ENCODE measurements around the gene EIF4E2.
"Not testable (repeated sequence)": the region's sequence is repeated elsewhere in the genome, so short reads cannot be mapped to it uniquely, and the experiment has no call there.

Gene EIF4E2

DNA sequence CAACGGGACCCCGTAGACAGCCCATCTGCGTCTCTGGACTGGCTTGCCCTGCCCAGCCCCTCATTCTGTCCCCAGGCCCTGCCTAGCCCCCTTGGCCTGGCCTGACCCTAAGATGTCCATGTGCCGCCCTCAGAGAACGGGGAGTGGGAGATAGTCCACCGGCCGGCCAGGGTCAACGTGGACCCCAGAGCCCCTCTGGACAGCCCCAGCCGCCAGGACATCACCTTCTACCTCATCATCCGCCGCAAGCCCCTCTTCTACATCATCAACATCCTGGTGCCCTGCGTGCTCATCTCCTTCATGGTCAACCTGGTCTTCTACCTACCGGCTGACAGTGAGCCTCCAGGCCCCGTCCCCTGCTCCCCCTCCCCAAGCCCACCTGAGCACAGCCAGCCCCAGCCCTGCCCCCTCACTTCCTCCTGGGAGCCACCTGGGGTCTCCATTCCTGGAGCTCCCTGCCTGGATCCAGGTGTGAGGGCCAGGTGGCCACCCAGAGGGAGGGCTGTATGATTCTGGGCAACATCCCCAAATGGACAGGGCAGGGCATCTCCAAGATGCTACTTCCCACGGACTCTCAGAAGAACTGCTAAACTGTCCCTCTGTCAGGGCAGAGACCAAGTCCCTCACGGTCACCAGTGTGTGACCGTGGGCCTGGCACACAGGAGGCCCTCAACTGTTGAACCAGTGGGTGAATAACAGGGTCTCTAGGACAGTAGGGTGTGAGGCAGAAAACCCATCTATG, 20.5 kb upstream of the EIF4E2 start:
- Histone ChIP-seq H3K36me3 (ENCODE audit: control insufficient read depth, insufficient read depth, low read length) (no peaks in the 10 kb centered on the region), H3K27ac (ENCODE audit: low read depth, low read length, severe bottlenecking) (no peak overlapping the region), H3K9me3 (ENCODE audit: control insufficient read depth, low read length) (no peaks in the 10 kb centered on the region), H3K4me3 (ENCODE audit: extremely low read depth, insufficient read depth, low read length, poor library complexity, severe bottlenecking) (no peak overlapping the region), H3K4me1 (ENCODE audit: control insufficient read depth, insufficient read depth, low read length, poor library complexity, severe bottlenecking) (no peaks in the 10 kb centered on the region)
- WGBS, 2 experiments (ENCODE audit: insufficient coverage in 2 of 2): 91 to 94% methylated on average over 12 to 17 of the region's 17 CpGs

DNA sequence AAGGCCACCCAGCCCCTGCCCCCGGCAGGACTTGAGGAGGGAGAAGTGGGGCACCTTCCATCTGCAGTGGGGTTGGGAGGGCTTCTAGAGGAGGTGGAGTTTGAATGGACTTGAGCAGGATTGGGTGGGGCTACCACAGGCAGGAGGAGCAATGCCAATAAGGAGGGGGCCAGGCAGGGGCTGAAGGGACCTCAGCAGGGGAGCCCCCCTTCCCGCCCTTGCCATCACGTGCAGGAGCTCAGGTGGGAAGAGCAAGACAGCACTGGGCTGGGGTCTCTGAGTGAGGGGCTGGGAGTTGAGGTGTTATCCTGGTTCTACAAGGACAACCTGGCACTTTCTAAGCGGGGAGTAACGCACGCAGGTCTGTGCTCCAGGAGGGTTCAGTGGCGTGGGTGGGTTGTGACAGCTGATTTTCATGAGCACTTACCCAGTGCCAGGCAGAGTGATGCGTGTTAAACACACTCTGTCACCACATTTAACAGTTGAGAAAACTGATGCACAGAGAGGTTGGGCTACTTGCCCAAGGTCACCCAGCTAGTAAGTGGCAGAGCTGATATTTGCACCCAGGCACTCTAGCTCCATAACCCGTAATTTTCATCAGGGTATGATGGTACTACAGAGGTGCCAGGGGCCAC, 19.7 kb upstream of the EIF4E2 start:
- no peaks in the 10 kb centered on the region for H3K9me3 ChIP-seq (ENCODE audit: control insufficient read depth, low read length)
- no peak overlapping the region for H3K4me3 ChIP-seq (ENCODE audit: extremely low read depth, insufficient read depth, low read length, poor library complexity, severe bottlenecking)
- H3K36me3 ChIP-seq (ENCODE audit: control insufficient read depth, insufficient read depth, low read length): no peaks in the 10 kb centered on the region
- no peaks in the 10 kb centered on the region for H3K4me1 ChIP-seq (ENCODE audit: control insufficient read depth, insufficient read depth, low read length, poor library complexity, severe bottlenecking)
- WGBS, 2 experiments (ENCODE audit: insufficient coverage in 2 of 2): 56 to 84% methylated on average over 4 to 8 of the region's 9 CpGs
- no peak overlapping the region for H3K27ac ChIP-seq (ENCODE audit: low read depth, low read length, severe bottlenecking)

DNA sequence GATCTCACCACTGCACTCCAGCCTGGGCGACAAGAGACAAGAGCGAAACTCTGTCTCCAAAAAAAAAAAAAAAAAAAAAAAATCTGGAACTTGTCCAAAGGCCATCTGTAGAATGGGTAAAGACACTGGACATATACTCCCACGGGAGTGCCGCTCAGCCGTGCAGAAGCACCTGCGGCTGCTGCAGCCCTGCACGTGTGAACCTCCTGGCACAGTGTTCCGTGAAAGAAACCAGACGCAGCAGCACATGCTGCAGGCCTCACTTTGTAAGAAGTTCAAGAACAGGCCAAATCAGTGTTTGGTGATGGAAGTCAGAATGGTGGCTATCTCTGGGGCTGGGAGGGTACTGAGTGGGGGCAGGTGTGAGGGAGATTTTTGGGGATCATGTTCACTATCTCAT, 18.1 kb upstream of the EIF4E2 start:
- Histone ChIP-seq H3K4me1 (ENCODE audit: control insufficient read depth, insufficient read depth, low read length, poor library complexity, severe bottlenecking) (no peaks in the 10 kb centered on the region), H3K9me3 (ENCODE audit: control insufficient read depth, low read length) (peaks cover 5% of the 10 kb centered on the region), H3K36me3 (ENCODE audit: control insufficient read depth, insufficient read depth, low read length) (no peaks in the 10 kb centered on the region), H3K27ac (ENCODE audit: low read depth, low read length, severe bottlenecking) (no peak overlapping the region), H3K4me3 (ENCODE audit: extremely low read depth, insufficient read depth, low read length, poor library complexity, severe bottlenecking) (no peak overlapping the region)
- 90 to 92% methylated on average over 4 to 9 of the region's 9 CpGs for WGBS, 2 experiments (ENCODE audit: insufficient coverage in 2 of 2)

DNA sequence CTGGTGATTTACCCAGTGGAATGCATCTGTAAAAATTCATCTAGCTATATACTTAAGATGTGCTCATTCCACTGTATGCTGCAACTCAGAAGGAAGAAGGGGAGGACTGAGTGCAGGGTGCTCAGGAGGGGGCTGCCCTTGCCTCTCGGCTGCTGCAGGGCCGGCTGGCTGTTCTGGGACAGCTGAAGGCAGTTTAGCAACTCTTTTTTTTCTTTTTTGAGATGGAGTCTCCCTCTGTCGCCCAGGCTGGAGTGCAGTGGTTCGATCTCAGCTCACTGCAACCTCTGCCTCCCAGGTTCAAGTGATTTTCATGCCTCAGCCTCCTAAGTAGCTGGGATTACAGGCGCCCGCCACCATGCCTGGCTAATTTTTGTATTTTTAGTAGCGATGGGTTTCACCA, 17.7 kb upstream of the EIF4E2 start:
- H3K36me3 ChIP-seq (ENCODE audit: control insufficient read depth, insufficient read depth, low read length); H3K9me3 ChIP-seq (ENCODE audit: control insufficient read depth, low read length); H3K4me1 ChIP-seq (ENCODE audit: control insufficient read depth, insufficient read depth, low read length, poor library complexity, severe bottlenecking); H3K27ac ChIP-seq (ENCODE audit: low read depth, low read length, severe bottlenecking); H3K4me3 ChIP-seq (ENCODE audit: extremely low read depth, insufficient read depth, low read length, poor library complexity, severe bottlenecking): not testable (repeated sequence)
- WGBS, 2 experiments (ENCODE audit: insufficient coverage in 2 of 2): 86 to 88% methylated on average over 4 to 6 of the region's 7 CpGs

DNA sequence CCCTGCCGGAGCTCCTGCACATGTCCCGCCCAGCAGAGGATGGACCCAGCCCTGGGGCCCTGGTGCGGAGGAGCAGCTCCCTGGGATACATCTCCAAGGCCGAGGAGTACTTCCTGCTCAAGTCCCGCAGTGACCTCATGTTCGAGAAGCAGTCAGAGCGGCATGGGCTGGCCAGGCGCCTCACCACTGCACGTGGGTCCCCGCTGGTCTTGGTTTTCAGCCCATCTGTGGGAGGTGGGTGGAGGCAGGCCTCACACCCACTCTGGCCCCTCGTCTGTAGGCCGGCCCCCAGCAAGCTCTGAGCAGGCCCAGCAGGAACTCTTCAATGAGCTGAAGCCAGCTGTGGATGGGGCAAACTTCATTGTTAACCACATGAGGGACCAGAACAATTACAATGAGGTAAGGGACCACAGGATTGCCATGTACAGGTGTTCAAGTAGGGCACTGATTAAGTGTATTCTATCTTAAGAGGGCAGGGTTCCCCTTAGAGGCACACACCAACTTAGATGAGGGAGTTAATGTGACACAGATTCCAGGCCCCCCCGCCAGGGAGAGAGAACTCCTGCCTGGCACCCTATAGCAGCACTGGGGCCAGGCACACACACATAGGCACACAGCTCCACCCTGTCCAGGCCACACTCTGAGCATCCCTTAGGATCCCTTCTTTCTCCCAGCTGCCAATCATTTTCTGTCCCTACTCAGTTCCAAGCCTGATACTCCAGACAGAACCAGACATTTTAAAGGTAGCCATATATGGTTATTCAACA, 16.4 kb upstream of the EIF4E2 start:
- no peaks in the 10 kb centered on the region for H3K4me1 ChIP-seq (ENCODE audit: control insufficient read depth, insufficient read depth, low read length, poor library complexity, severe bottlenecking)
- no peak overlapping the region for H3K4me3 ChIP-seq (ENCODE audit: extremely low read depth, insufficient read depth, low read length, poor library complexity, severe bottlenecking)
- H3K36me3 ChIP-seq (ENCODE audit: control insufficient read depth, insufficient read depth, low read length): no peaks in the 10 kb centered on the region
- peaks cover 5% of the 10 kb centered on the region for H3K9me3 ChIP-seq (ENCODE audit: control insufficient read depth, low read length)
- WGBS, 2 experiments (ENCODE audit: insufficient coverage in 2 of 2): 86% methylated on average over 10 to 13 of the region's 13 CpGs
- H3K27ac ChIP-seq (ENCODE audit: low read depth, low read length, severe bottlenecking): no peak overlapping the region

DNA sequence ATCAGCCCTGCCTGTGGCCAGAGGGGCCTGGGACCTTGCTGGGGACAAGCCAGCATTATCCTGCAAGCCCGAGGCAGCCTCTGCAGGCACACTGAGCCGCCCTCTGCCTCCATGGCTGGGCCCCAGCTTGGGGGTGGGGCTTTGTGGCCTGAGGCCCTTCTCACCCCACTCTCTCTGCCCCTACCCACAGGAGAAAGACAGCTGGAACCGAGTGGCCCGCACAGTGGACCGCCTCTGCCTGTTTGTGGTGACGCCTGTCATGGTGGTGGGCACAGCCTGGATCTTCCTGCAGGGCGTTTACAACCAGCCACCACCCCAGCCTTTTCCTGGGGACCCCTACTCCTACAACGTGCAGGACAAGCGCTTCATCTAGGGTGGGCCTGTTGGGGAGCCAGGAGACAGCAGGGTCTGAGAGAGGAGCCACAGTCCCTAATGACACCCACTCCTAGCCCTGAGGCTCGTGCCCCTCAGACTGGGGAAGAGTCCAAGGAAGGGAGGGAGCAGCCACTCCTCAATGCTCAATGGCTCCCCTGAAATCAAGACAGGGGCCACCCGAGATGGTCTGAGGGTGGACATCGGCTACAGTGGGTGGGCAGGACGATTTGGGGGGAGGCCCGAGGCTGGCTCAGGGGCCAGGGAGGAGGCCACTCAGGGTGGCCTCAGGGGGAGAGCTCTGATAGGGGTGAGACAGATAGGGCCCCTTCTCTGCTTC, 15.4 kb upstream of the EIF4E2 start:
- Histone ChIP-seq H3K4me3 (ENCODE audit: extremely low read depth, insufficient read depth, low read length, poor library complexity, severe bottlenecking) (no peak overlapping the region), H3K4me1 (ENCODE audit: control insufficient read depth, insufficient read depth, low read length, poor library complexity, severe bottlenecking) (peaks cover 2% of the 10 kb centered on the region), H3K27ac (ENCODE audit: low read depth, low read length, severe bottlenecking) (no peak overlapping the region), H3K36me3 (ENCODE audit: control insufficient read depth, insufficient read depth, low read length) (no peaks in the 10 kb centered on the region), H3K9me3 (ENCODE audit: control insufficient read depth, low read length) (peaks cover 5% of the 10 kb centered on the region)
- WGBS, 2 experiments (ENCODE audit: insufficient coverage in 2 of 2): 88 to 95% methylated on average over 3 to 10 of the region's 14 CpGs

DNA sequence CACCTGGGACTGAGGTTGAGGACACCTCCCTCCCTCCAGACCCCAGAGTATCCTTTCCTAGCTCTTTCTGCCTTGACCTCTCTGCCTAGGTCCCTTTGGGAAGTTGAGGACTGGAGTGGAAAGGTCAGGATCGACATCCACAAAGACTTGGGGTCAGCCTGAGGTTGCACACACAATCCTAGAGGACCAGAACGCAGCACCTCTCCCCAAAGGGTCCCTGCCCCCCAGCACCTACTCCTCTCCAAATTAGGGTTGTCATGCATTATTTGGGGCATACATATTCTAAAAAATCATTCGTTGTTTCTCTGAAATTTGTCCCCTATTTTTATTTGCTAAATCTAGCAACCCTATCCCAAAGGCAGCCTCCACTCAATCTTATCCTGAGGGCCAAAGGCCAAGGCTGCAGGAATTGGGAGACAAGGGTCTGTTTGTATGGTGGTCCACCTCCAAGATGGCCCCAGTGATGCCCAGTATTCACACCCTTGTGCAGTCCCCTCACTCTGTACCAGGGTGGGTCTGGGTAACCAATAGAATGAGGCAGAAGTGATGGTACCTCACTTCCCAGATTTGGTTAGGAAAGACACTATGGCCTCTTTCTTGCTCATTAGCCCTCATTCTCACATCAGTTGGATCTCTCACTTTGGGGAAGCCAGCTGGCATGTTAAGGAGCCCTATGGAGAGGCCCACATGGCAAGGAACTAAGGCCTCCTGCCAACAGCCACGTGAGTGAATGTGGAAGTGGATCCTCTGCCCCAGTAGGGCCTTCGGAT, 14.5 kb upstream of the EIF4E2 start:
- H3K9me3 ChIP-seq (ENCODE audit: control insufficient read depth, low read length): peaks cover 5% of the 10 kb centered on the region
- WGBS, 2 experiments (ENCODE audit: insufficient coverage in 2 of 2): 87 to 90% methylated on average over 3 to 4 of the region's 5 CpGs
- no peaks in the 10 kb centered on the region for H3K36me3 ChIP-seq (ENCODE audit: control insufficient read depth, insufficient read depth, low read length)
- no peak overlapping the region for H3K4me3 ChIP-seq (ENCODE audit: extremely low read depth, insufficient read depth, low read length, poor library complexity, severe bottlenecking)
- no peak overlapping the region for H3K27ac ChIP-seq (ENCODE audit: low read depth, low read length, severe bottlenecking)
- H3K4me1 ChIP-seq (ENCODE audit: control insufficient read depth, insufficient read depth, low read length, poor library complexity, severe bottlenecking): peaks cover 2% of the 10 kb centered on the region

DNA sequence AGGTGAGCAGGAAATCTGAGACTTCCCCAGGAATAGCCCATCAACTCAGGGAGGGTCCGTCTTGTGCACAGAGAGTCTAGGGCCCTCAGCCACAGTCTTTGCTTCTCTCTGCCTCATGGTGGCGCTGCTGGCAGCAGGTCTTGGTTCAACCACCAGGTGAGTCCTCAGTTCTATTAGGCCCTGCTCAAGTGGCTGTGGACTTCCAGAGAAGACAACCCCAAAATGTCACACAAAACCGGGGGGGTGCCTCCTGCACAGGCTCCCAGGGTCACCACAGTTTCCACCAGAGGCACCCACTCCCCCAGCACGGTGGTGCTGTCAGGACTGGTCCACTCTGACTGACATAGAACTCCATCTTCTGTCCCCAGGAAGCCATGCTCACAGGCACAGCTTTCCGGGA, 13.4 kb upstream of the EIF4E2 start:
- H3K9me3 ChIP-seq (ENCODE audit: control insufficient read depth, low read length): peaks cover 5% of the 10 kb centered on the region
- no peak overlapping the region for H3K4me3 ChIP-seq (ENCODE audit: extremely low read depth, insufficient read depth, low read length, poor library complexity, severe bottlenecking)
- H3K36me3 ChIP-seq (ENCODE audit: control insufficient read depth, insufficient read depth, low read length): no peaks in the 10 kb centered on the region
- 62 to 79% methylated on average over 3 to 4 of the region's 5 CpGs for WGBS, 2 experiments (ENCODE audit: insufficient coverage in 2 of 2)
- H3K4me1 ChIP-seq (ENCODE audit: control insufficient read depth, insufficient read depth, low read length, poor library complexity, severe bottlenecking): peaks cover 2% of the 10 kb centered on the region
- H3K27ac ChIP-seq (ENCODE audit: low read depth, low read length, severe bottlenecking): no peak overlapping the region

DNA sequence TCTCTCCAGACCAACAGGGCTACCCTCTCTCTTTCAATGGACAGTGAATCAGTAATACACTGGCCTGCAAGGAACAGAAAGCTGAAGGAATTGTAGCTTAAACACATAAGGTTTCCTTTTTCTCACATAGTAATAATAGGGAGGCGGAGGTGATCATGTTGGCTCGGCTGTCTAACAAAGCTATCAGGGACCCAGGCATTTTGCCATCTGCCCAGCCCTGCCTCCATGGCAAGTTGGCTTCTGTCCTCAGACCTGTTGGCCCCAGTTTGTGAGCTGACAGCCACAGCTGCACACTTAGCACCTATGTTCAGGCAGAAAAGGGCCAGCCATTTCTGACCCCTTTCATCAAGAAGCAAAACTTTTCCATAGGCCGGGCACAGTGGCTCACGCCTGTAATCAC, 13.0 kb upstream of the EIF4E2 start:
- Histone ChIP-seq H3K4me1 (ENCODE audit: control insufficient read depth, insufficient read depth, low read length, poor library complexity, severe bottlenecking) (peaks cover 2% of the 10 kb centered on the region), H3K27ac (ENCODE audit: low read depth, low read length, severe bottlenecking) (no peak overlapping the region), H3K9me3 (ENCODE audit: control insufficient read depth, low read length) (peaks cover 5% of the 10 kb centered on the region), H3K4me3 (ENCODE audit: extremely low read depth, insufficient read depth, low read length, poor library complexity, severe bottlenecking) (no peak overlapping the region), H3K36me3 (ENCODE audit: control insufficient read depth, insufficient read depth, low read length) (no peaks in the 10 kb centered on the region)
- WGBS, 2 experiments (ENCODE audit: insufficient coverage in 2 of 2): 94 to 95% methylated on average over 2 of the region's 4 CpGs

DNA sequence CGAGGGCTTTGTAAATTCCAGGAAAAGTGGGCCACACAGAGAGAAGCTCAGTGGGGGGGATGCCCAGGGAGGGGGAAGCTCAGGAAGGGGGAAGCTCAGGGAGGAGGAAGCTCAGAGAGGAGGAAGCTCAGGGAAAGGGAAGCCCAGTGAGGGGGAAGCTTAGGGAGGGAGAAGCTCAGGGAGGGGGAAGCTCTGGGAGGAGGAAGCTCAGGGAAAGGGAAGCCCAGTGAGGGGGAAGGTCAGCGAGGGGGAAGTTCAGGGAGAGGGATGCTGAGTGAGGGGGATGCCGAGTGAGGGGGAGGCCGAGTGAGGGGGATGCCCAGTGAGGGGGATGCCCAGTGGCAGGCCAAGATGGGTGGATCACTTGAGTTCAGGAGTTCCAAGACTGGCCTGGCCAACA, 11.8 kb upstream of the EIF4E2 start:
- H3K4me3 ChIP-seq (ENCODE audit: extremely low read depth, insufficient read depth, low read length, poor library complexity, severe bottlenecking): no peak overlapping the region
- 33 to 45% methylated on average over 1 to 2 of the region's 4 CpGs for whole genome bisulfite sequencing, 2 experiments (ENCODE audit: insufficient coverage in 2 of 2)
- no peaks in the 10 kb centered on the region for H3K36me3 ChIP-seq (ENCODE audit: control insufficient read depth, insufficient read depth, low read length)
- no peak overlapping the region for H3K27ac ChIP-seq (ENCODE audit: low read depth, low read length, severe bottlenecking)
- peaks cover 2% of the 10 kb centered on the region for H3K4me1 ChIP-seq (ENCODE audit: control insufficient read depth, insufficient read depth, low read length, poor library complexity, severe bottlenecking)
- H3K9me3 ChIP-seq (ENCODE audit: control insufficient read depth, low read length): peaks cover 5% of the 10 kb centered on the region
